OCI-LY7 (cell line): ENCODE results near the gene SENP2. TPM values are rescaled to one million over a fixed set of nuclear protein-coding genes. Genes with fewer than 3 reads are reported as not detected.

Experiments used
- BruUV-seq: library from RNA; stranded (reverse); fragments of 400-500 nt; replicated peaks from 2 replicates; lab custom pipeline; 2021; lab: Mats Ljungman, UMichigan
- CTCF ChIA-PET: fragments of 300-600 bp; sonication (Branson Sonifier 250); formaldehyde crosslinking; loops from one replicate; lab custom pipeline; 2022; ENCODE audit warnings: antibody characterized with exemption; ENCODE audit not compliant: unreplicated experiment; lab: Charles Lee
- POLR2A ChIA-PET: fragments of 300-600 bp; sonication (Branson Sonifier 250); formaldehyde crosslinking; loops from one replicate; lab custom pipeline; 2022; ENCODE audit warnings: antibody characterized with exemption; lab: Charles Lee
- DNase-seq: peaks from one replicate; pipeline ENCODE4 v3.0.0-alpha.2; 2015; ENCODE audit warnings: low spot score
- H2AFZ ChIP-seq: fragments of 200-600 bp; sonication (generic), shearing (Covaris generic); 2 replicates; pipeline ENCODE4 v1.6.1; 2014; ENCODE audit warnings: mild to moderate bottlenecking, antibody characterized with exemption, low read length, moderate library complexity
- H3K27ac ChIP-seq: fragments of 200-600 bp; sonication (generic); 2 replicates; pipeline ENCODE4 v1.5.1; 2014; ENCODE audit warnings: mixed run types, low read depth, mild to moderate bottlenecking, moderate library complexity, low read length, inconsistent platforms; ENCODE audit not compliant: poor library complexity, severe bottlenecking
- H3K36me3 ChIP-seq: fragments of 200-600 bp; sonication (generic); 2 replicates; pipeline ENCODE4 v1.6.1; 2014; ENCODE audit warnings: mild to moderate bottlenecking, antibody characterized with exemption, low read length, moderate library complexity, mixed read lengths; ENCODE audit not compliant: insufficient read depth
- H3K4me1 ChIP-seq: fragments of 200-600 bp; sonication (generic); 2 replicates; pipeline ENCODE4 v1.5.1; 2014; ENCODE audit warnings: mild to moderate bottlenecking, low read length; ENCODE audit not compliant: insufficient read depth, poor library complexity, severe bottlenecking
- H3K4me2 ChIP-seq: fragments of 200-600 bp; sonication (generic); 2 replicates; pipeline ENCODE4 v1.6.1; 2014; ENCODE audit warnings: mild to moderate bottlenecking, low read length
- H3K4me3 ChIP-seq: fragments of 200-600 bp; sonication (generic); 2 replicates; pipeline ENCODE4 v1.5.1; 2014; ENCODE audit warnings: mild to moderate bottlenecking, low read depth, low read length; ENCODE audit not compliant: poor library complexity, severe bottlenecking
- H3K79me2 ChIP-seq: fragments of 200-600 bp; sonication (generic); 2 replicates; pipeline ENCODE4 v1.6.1; 2016; ENCODE audit warnings: low read depth, mild to moderate bottlenecking, low read length, moderate library complexity, mixed read lengths; ENCODE audit not compliant: insufficient read depth
- H3K9me2 ChIP-seq: fragments of 200-600 bp; sonication (generic); 2 replicates; pipeline ENCODE4 v1.6.1; 2016; ENCODE audit warnings: mild to moderate bottlenecking, low read length, mixed read lengths; ENCODE audit not compliant: insufficient read depth
- H3K9me3 ChIP-seq: fragments of 200-600 bp; sonication (generic); 2 replicates; pipeline ENCODE4 v1.6.1; 2014; ENCODE audit warnings: mild to moderate bottlenecking, mixed run types, low read length, mixed read lengths
- H4K20me1 ChIP-seq: fragments of 200-600 bp; sonication (generic); 2 replicates; pipeline ENCODE4 v1.6.1; 2014; ENCODE audit warnings: mild to moderate bottlenecking, antibody characterized with exemption, low read length, moderate library complexity, mixed read lengths; ENCODE audit not compliant: insufficient read depth
- EZH2phosphoT487 ChIP-seq: fragments of 200-600 bp; sonication (generic); IDR thresholded peaks from 2 replicates; pipeline ENCODE4 v1.6.1; 2018; ENCODE audit warnings: low read depth, borderline replicate concordance, mild to moderate bottlenecking, mixed run types, antibody characterized with exemption, low read length, moderate library complexity, mixed read lengths
- intact Hi-C: fragments of 100-400 bp; cut with micrococcal nuclease; formaldehyde crosslinking; loops from one replicate; pipeline ENCODE4 v1.10.0; 2022; ENCODE audit not compliant: unreplicated experiment
- total RNA-seq, 2 experiments: library from RNA; depleted of rRNA in 1 of 2; stranded (reverse); fragments of >200 nt in 1 of 2; shearing (Covaris generic) in 1 of 2; gene quantifications; 2 replicates each; pipeline ENCODE4 v1.2.3, GENCODE V29; 2014 to 2022
- TF ChIP-seq, protein P1 (sequence below): fragments of 200-600 bp; sonication (generic); conservative IDR thresholded peaks from 2 replicates; pipeline ENCODE4 v1.5.1; 2014; ENCODE audit warnings: mild to moderate bottlenecking, antibody characterized with exemption, low read length, moderate library complexity, mixed read lengths

The SENP2 gene
- total RNA-seq, 2 experiments from 2014 or later, result 39.8 to 64.5 TPM

DNA sequence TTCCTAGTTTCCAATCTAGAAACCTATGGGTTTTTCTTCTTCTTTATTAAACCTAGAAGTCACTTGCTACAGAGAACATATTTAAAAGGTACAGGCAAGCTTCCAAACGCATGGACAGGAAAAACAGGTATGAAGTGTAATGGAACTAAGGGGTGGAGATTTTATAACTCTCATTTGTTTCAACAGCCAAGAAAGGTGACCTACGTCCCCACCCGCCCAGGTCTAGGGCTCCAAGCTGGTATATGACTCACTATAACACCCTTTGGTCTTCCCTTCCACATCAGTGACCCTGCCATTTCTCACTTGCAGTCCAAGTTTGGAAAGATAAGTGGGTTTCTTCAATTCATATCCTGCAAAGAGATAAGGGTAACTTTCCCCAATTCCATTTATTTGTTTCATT is 27.7 kb upstream of the SENP2 start:
- no peaks in the 10 kb centered on the region for H4K20me1 ChIP-seq
- DNase-seq, result no peak
- 0 out of 2 replicates have a peak overlapping the region, but pooled peaks have one; percentile 7 for H2AFZ ChIP-seq
- H3K4me3 ChIP-seq, result no peak overlapping the region
- no peaks in the 10 kb centered on the region for H3K9me3 ChIP-seq
- no peak overlapping the region for H3K27ac ChIP-seq
- no peaks in the 10 kb centered on the region for H3K79me2 ChIP-seq
- H3K9me2 ChIP-seq, result no peaks in the 10 kb centered on the region
- no peak overlapping the region for H3K4me2 ChIP-seq
- intact Hi-C loops, result loop anchor here (5.0 kb wide), 1 partner anchor 206 kb away; no protein-coding TSS in a partner anchor
- BruUV-seq, result no TSS peak
- TF ChIP-seq, protein P1, sequence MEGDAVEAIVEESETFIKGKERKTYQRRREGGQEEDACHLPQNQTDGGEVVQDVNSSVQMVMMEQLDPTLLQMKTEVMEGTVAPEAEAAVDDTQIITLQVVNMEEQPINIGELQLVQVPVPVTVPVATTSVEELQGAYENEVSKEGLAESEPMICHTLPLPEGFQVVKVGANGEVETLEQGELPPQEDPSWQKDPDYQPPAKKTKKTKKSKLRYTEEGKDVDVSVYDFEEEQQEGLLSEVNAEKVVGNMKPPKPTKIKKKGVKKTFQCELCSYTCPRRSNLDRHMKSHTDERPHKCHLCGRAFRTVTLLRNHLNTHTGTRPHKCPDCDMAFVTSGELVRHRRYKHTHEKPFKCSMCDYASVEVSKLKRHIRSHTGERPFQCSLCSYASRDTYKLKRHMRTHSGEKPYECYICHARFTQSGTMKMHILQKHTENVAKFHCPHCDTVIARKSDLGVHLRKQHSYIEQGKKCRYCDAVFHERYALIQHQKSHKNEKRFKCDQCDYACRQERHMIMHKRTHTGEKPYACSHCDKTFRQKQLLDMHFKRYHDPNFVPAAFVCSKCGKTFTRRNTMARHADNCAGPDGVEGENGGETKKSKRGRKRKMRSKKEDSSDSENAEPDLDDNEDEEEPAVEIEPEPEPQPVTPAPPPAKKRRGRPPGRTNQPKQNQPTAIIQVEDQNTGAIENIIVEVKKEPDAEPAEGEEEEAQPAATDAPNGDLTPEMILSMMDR, result no peak
- no peak for TF ChIP-seq EZH2phosphoT487
- H3K4me1 ChIP-seq, result no peaks in the 10 kb centered on the region
- no peaks in the 10 kb centered on the region for H3K36me3 ChIP-seq
- ChIA-PET CTCF (interaction anchor here (1.0 kb wide), 1 partner anchor 11 kb away, joined by 4 read pairs; no protein-coding TSS in a partner anchor), POLR2A (interaction anchor here (0.6 to 0.9 kb wide), 2 partner anchors 442 to 1933 kb away, joined by 3 read pairs; no protein-coding TSS in a partner anchor)

DNA sequence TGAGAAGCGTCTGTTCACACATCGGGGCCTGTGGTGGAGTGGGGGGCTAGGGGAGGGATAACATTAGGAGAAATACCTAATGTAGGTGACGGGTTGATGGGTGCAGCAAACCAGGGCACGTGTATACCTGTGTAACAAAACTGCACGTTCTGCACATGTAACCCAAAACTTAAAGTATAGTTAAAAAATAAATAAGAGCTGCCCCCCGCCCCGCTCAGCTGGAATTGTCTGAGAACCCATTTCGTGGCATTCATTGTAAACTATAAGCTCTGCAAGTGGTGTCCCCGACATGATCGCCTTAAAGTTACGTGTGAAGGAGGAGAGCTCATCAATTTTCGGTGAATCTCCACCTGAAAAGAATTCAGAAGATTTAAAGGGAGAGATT is 26.4 kb upstream of the SENP2 start:
- Histone ChIP-seq H3K36me3 (no peaks in the 10 kb centered on the region), H3K4me2 (peak overlapping the region; percentile 29; the same call in 1 of the 2 replicates), H3K4me1 (no peaks in the 10 kb centered on the region), H4K20me1 (no peaks in the 10 kb centered on the region), H3K27ac (no peak overlapping the region), H3K9me2 (no peaks in the 10 kb centered on the region), H3K79me2 (no peaks in the 10 kb centered on the region), H3K9me3 (no peaks in the 10 kb centered on the region), H2AFZ (peak overlapping the region; percentile 31; the same call in 1 of the 2 replicates), H3K4me3 (peak overlapping the region; percentile 16)
- no peak for DNase-seq
- no TSS peak for BruUV-seq
- intact Hi-C loops, result loop anchor here (5.0 kb wide), 1 partner anchor 207 kb away; no protein-coding TSS in a partner anchor
- POLR2A ChIA-PET, result interaction anchor here (0.6 to 1.2 kb wide), 3 partner anchors 12 to 37 kb away, joined by 3 to 6 read pairs (median 4); no protein-coding TSS in a partner anchor
- no peak for TF ChIP-seq EZH2phosphoT487
- TF ChIP-seq, protein P1, result no peak
- CTCF ChIA-PET, result interaction anchor here (1.1 to 2.3 kb wide), 2 partner anchors 12 to 27 kb away, joined by 4 to 6 read pairs; partner anchors contain the start of gene SENP2

DNA sequence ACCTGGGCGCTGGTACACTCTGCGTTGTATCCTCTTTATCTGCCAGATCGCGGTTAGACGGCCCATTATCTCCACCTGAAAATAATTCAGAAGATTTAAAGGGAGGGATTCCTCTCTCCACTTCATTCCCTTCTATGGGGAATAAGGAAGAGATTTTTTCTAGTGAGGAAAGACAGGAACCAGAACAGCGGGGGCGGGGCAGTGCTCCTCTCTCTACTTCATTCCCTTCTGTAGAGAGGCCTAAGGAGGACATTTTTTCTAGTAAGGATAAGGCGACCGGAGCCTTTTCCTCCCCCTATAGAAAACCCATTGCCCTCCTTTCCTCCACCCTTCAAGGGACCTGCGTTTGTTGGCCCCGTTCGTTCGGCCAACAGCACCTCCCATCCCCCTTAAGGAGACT is 25.4 kb upstream of the SENP2 start:
- DNase-seq, result no peak
- ChIA-PET CTCF (interaction anchor here (2.3 kb wide), 1 partner anchor 26 kb away, joined by 6 read pairs; the partner anchor contains the start of gene SENP2), POLR2A (interaction anchor here (1.2 kb wide), 1 partner anchor 17 kb away, joined by 3 read pairs; no protein-coding TSS in a partner anchor)
- no peak overlapping the region for H3K4me3 ChIP-seq
- H3K9me3 ChIP-seq, result no peaks in the 10 kb centered on the region
- BruUV-seq, result no TSS peak
- H4K20me1 ChIP-seq, result no peaks in the 10 kb centered on the region
- no peaks in the 10 kb centered on the region for H3K36me3 ChIP-seq
- H3K9me2 ChIP-seq, result no peaks in the 10 kb centered on the region
- no peaks in the 10 kb centered on the region for H3K4me1 ChIP-seq
- intact Hi-C loops, result no loop called here
- no peak overlapping the region for H3K4me2 ChIP-seq
- H2AFZ ChIP-seq, result no peak overlapping the region
- TF ChIP-seq, protein P1, result no peak
- no peak for TF ChIP-seq EZH2phosphoT487
- H3K27ac ChIP-seq, result no peak overlapping the region
- H3K79me2 ChIP-seq, result no peaks in the 10 kb centered on the region
